H1 (cell line): ENCODE measurements around the gene MRRF. TPM values are rescaled to one million over a fixed set of nuclear protein-coding genes. Genes with fewer than 3 reads are reported as not detected.

Experiments
- CTCF ChIA-PET: fragments of 300-600 bp; sonication (Branson Sonifier 250); formaldehyde crosslinking; loops from one replicate; lab custom pipeline; 2021; ENCODE audit not compliant: partially characterized antibody; lab: Charles Lee
- POLR2A ChIA-PET: fragments of 300-600 bp; sonication (Branson Sonifier 250); formaldehyde crosslinking; loops from one replicate; lab custom pipeline; 2021; ENCODE audit warnings: inconsistent platforms; ENCODE audit not compliant: partially characterized antibody; lab: Charles Lee
- DNase-seq, 2 experiments: peaks; one replicate each; pipeline versions ENCODE4 v3.0.0 to v3.0.0-alpha.2; 2010 to 2022; ENCODE audit warnings: low spot score in 2 of 2, low read depth in 1 of 2, mixed read lengths in 1 of 2
- FAIRE-seq: peaks from 2 replicates; lab custom pipeline; 2011; peaks lifted over from hg19 to GRCh38; lab: Jason Lieb, UNC
- H2AFZ ChIP-seq: 2 replicates; pipeline ENCODE4 v1.8.1; 2012; ENCODE audit warnings: low read length, inconsistent platforms
- H2AK5ac ChIP-seq: 2 replicates; pipeline ENCODE4 v1.6.1; 2013; ENCODE audit warnings: low read depth, low read length
- H2BK120ac ChIP-seq: replicated peaks from 2 replicates; pipeline ENCODE3; 2013; ENCODE audit warnings: low read depth, low read length, inconsistent platforms
- H2BK12ac ChIP-seq: 2 replicates; pipeline ENCODE4 v1.6.1; 2013; ENCODE audit warnings: low read depth, low read length
- H2BK15ac ChIP-seq: 2 replicates; pipeline ENCODE4 v1.6.1; 2013; ENCODE audit warnings: low read length
- H2BK20ac ChIP-seq: 2 replicates; pipeline ENCODE4 v1.6.1; 2013; ENCODE audit warnings: low read length
- H2BK5ac ChIP-seq: 2 replicates; pipeline ENCODE4 v1.6.1; 2013; ENCODE audit warnings: low read depth, low read length
- H3K14ac ChIP-seq: 2 replicates; pipeline ENCODE4 v1.6.1; 2013; ENCODE audit warnings: inconsistent platforms; ENCODE audit not compliant: insufficient read length
- H3K18ac ChIP-seq: 2 replicates; pipeline ENCODE4 v1.6.1; 2013; ENCODE audit warnings: low read length; ENCODE audit errors: extremely low read depth
- H3K23ac ChIP-seq: 2 replicates; pipeline ENCODE4 v1.6.1; 2013; ENCODE audit warnings: inconsistent platforms; ENCODE audit not compliant: insufficient read length
- H3K23me2 ChIP-seq: 2 replicates; pipeline ENCODE4 v1.6.1; 2013; ENCODE audit warnings: low read depth, low read length
- H3K27ac ChIP-seq: 2 replicates; pipeline ENCODE4 v1.6.1; 2011; ENCODE audit warnings: low read depth, low read length, inconsistent platforms
- H3K27me3 ChIP-seq, 4 experiments: replicated peaks in 1 of 4; 1 replicate in 1 of 4; 2 replicates in 3 of 4; pipeline versions ENCODE4 v1.6.1 to v1.8.1; 2011 to 2013; ENCODE audit warnings: low read length in 3 of 4, mild to moderate bottlenecking in 3 of 4, inconsistent platforms in 2 of 4, mixed read lengths in 2 of 4, moderate library complexity in 1 of 4; ENCODE audit not compliant: control insufficient read depth in 3 of 4, insufficient read depth in 3 of 4; ENCODE audit errors: extremely low read depth in 1 of 4
- H3K36me3 ChIP-seq, 4 experiments: 2 replicates each; pipeline versions ENCODE4 v1.6.1 to v1.8.1; 2011 to 2013; ENCODE audit warnings: mild to moderate bottlenecking in 4 of 4, low read length in 3 of 4, moderate library complexity in 2 of 4, control low read depth in 1 of 4, inconsistent platforms in 1 of 4; ENCODE audit not compliant: insufficient read depth in 4 of 4, control insufficient read depth in 2 of 4
- H3K4ac ChIP-seq: replicated peaks from 2 replicates; pipeline ENCODE3; 2013; ENCODE audit warnings: low read length, low read depth, mixed read lengths, inconsistent platforms; ENCODE audit not compliant: insufficient read length
- H3K4me1 ChIP-seq, 4 experiments: replicated peaks in 1 of 4; 1 replicate in 1 of 4; 2 replicates in 3 of 4; pipeline versions ENCODE4 v1.6.1 to v1.8.1; 2011 to 2013; ENCODE audit warnings: low read length in 3 of 4, inconsistent platforms in 2 of 4, mixed read lengths in 1 of 4; ENCODE audit not compliant: insufficient read depth in 4 of 4, control insufficient read depth in 3 of 4
- H3K4me2 ChIP-seq, 2 experiments: 2 replicates each; pipeline versions ENCODE4 v1.6.1 to v1.8.1; 2011 to 2013; ENCODE audit warnings: low read depth in 2 of 2, low read length in 2 of 2, control low read depth in 1 of 2, inconsistent platforms in 1 of 2, mild to moderate bottlenecking in 1 of 2; ENCODE audit not compliant: insufficient read depth in 1 of 2
- H3K4me3 ChIP-seq, 4 experiments: fragments of 200-600, 300-600 bp in 1 of 4; sonication (generic), shearing (Covaris generic), sonication (Bioruptor Twin) in 1 of 4; 2 replicates each; pipeline versions ENCODE4 v1.5.1 to v1.8.1; 2011 to 2016; ENCODE audit warnings: low read length in 4 of 4, low read depth in 3 of 4, control low read depth in 2 of 4, inconsistent platforms in 2 of 4, mild to moderate bottlenecking in 2 of 4, mixed read lengths in 1 of 4, moderate library complexity in 1 of 4; ENCODE audit not compliant: insufficient read depth in 2 of 4; ENCODE audit errors: extremely low read depth in 1 of 4
- H3K56ac ChIP-seq: replicated peaks from 2 replicates; pipeline ENCODE3; 2013; ENCODE audit warnings: low read depth, mild to moderate bottlenecking, mixed read lengths, low read length, inconsistent platforms; ENCODE audit not compliant: insufficient read length
- H3K79me1 ChIP-seq: 2 replicates; pipeline ENCODE4 v1.6.1; 2013; ENCODE audit warnings: low read depth, low read length, control low read depth
- H3K79me2 ChIP-seq, 2 experiments: 2 replicates each; pipeline versions ENCODE4 v1.6.1 to v1.8.1; 2012 to 2013; ENCODE audit warnings: low read length in 2 of 2, mild to moderate bottlenecking in 2 of 2, inconsistent platforms in 1 of 2; ENCODE audit not compliant: insufficient read depth in 2 of 2, control insufficient read depth in 1 of 2
- H3K9ac ChIP-seq, 4 experiments: replicated peaks in 1 of 4; 1 replicate in 1 of 4; 2 replicates in 3 of 4; pipeline versions ENCODE4 v1.6.1 to v1.8.1; 2011 to 2013; ENCODE audit warnings: low read depth in 3 of 4, low read length in 3 of 4, control low read depth in 2 of 4, mild to moderate bottlenecking in 2 of 4, moderate library complexity in 2 of 4, inconsistent platforms in 1 of 4; ENCODE audit errors: extremely low read depth in 1 of 4
- H3K9me3 ChIP-seq, 2 experiments: 2 replicates each; pipeline versions ENCODE4 v1.6.1 to v1.8.1; 2012 to 2013; ENCODE audit warnings: mild to moderate bottlenecking in 2 of 2, moderate library complexity in 2 of 2, control low read depth in 1 of 2, inconsistent platforms in 1 of 2, low read depth in 1 of 2, low read length in 1 of 2, mixed read lengths in 1 of 2; ENCODE audit not compliant: insufficient read depth in 2 of 2
- H4K20me1 ChIP-seq, 2 experiments: replicated peaks in 1 of 2; 2 replicates each; pipeline versions ENCODE3 to v1.8.1; 2011 to 2013; ENCODE audit warnings: inconsistent platforms in 2 of 2, low read length in 2 of 2, mild to moderate bottlenecking in 1 of 2; ENCODE audit not compliant: insufficient read depth in 2 of 2, control insufficient read depth in 1 of 2
- H4K5ac ChIP-seq: 2 replicates; pipeline ENCODE4 v1.6.1; 2013; ENCODE audit warnings: low read length, low read depth, mixed read lengths, inconsistent platforms; ENCODE audit not compliant: insufficient read length
- H4K8ac ChIP-seq: 2 replicates; pipeline ENCODE4 v1.8.0; 2013; ENCODE audit warnings: mild to moderate bottlenecking, moderate library complexity, low read length, inconsistent platforms; ENCODE audit not compliant: insufficient read depth; ENCODE audit errors: extremely low read depth
- H4K91ac ChIP-seq: replicated peaks from 2 replicates; pipeline ENCODE3; 2013; ENCODE audit warnings: low read length, mixed read lengths, inconsistent platforms; ENCODE audit not compliant: insufficient read length
- BACH1 ChIP-seq: IDR thresholded peaks from 2 replicates; pipeline ENCODE4 v1.6.1; 2012; ENCODE audit warnings: low read length, improper control_type of control experiment
- BRCA1 ChIP-seq: IDR thresholded peaks from 2 replicates; pipeline ENCODE4 v1.6.1; 2012; ENCODE audit warnings: low read depth, low read length, improper control_type of control experiment
- JUND ChIP-seq: IDR thresholded peaks from 2 replicates; pipeline ENCODE4 v1.6.1; 2011; ENCODE audit warnings: mild to moderate bottlenecking, improper control_type of control experiment, low read length
- KDM5A ChIP-seq: fragments of 200-600 bp; IDR thresholded peaks from 2 replicates; pipeline ENCODE4 v1.7.1; 2012; ENCODE audit warnings: mild to moderate bottlenecking, low read length, inconsistent platforms, mixed read lengths
- PHF8 ChIP-seq: fragments of 200-600 bp; sonication (generic); conservative IDR thresholded peaks from 2 replicates; pipeline ENCODE4 v1.7.1; 2012; ENCODE audit warnings: low read depth, mild to moderate bottlenecking, inconsistent platforms, low read length, moderate library complexity
- RXRA ChIP-seq: IDR thresholded peaks from 2 replicates; pipeline ENCODE4 v1.6.1; 2011; ENCODE audit warnings: low read depth, mild to moderate bottlenecking, low read length, moderate library complexity; ENCODE audit not compliant: insufficient read depth
- SP1 ChIP-seq: IDR thresholded peaks from 2 replicates; pipeline ENCODE4 v1.6.1; 2011; ENCODE audit warnings: low read depth, low read length
- SP2 ChIP-seq: IDR thresholded peaks from 2 replicates; pipeline ENCODE4 v1.6.1; 2012; ENCODE audit warnings: mild to moderate bottlenecking, low read length, inconsistent platforms
- TCF12 ChIP-seq: IDR thresholded peaks from 2 replicates; pipeline ENCODE4 v1.6.1; 2011; ENCODE audit warnings: low read depth, mild to moderate bottlenecking, low read length
- USF2 ChIP-seq: IDR thresholded peaks from 2 replicates; pipeline ENCODE4 v1.6.1; 2011; ENCODE audit warnings: low read length, improper control_type of control experiment
- ZNF274 ChIP-seq: IDR thresholded peaks from 2 replicates; pipeline ENCODE4 v1.7.0; 2012; ENCODE audit warnings: low read length, borderline replicate concordance; ENCODE audit errors: extremely low read depth
- WGBS, 2 experiments: shearing (Covaris generic) in 1 of 2; methylation state at CpG; one replicate each; pipeline versions ENCODE4 v1.1.6 to v1.1.7; 2013 to 2015; ENCODE audit warnings: low lambda C conversion rate in 2 of 2, mixed read lengths in 2 of 2, inconsistent platforms in 1 of 2, low coverage in 1 of 2, missing lambda C conversion rate in 1 of 2; ENCODE audit not compliant: insufficient replicate concordance in 2 of 2, insufficient coverage in 1 of 2, insufficient read length in 1 of 2; ENCODE audit errors: extremely low coverage in 1 of 2, missing lambda C conversion rate in 1 of 2; 5-methylcytosine and 5-hydroxymethylcytosine counted together
- polyA plus RNA-seq, 7 experiments: library from polyadenylated mRNA; depleted of rRNA in 3 of 7; stranded (reverse) in 5 of 7; unstranded in 2 of 7; fragments of >200 nt in 5 of 7; fragments of 200-250 nt in 2 of 7; gene quantifications; 1 replicate in 5 of 7; 2 replicates in 1 of 7; 4 replicates in 1 of 7; pipeline versions ENCODE4 v1.2.1 to v1.2.3, GENCODE V29; 2011 to 2013; ENCODE audit warnings: missing spikeins in 2 of 7, mixed read lengths in 2 of 7
- total RNA-seq: library from RNA; stranded (reverse); fragmentation: NEBNext Ultra II Directional; extraction: Animal tissue kit (Norgen Biotek cat#: 25700); gene quantifications from 2 replicates; pipeline ENCODE4 v1.2.1, GENCODE V29; 2021

Gene MRRF
- total and polyA plus RNA-seq, 2 of the 8 experiments (the other 6 are each of a cell fraction or from before 2014, with no cell fraction given): 29.4 to 47.8 TPM

DNA sequence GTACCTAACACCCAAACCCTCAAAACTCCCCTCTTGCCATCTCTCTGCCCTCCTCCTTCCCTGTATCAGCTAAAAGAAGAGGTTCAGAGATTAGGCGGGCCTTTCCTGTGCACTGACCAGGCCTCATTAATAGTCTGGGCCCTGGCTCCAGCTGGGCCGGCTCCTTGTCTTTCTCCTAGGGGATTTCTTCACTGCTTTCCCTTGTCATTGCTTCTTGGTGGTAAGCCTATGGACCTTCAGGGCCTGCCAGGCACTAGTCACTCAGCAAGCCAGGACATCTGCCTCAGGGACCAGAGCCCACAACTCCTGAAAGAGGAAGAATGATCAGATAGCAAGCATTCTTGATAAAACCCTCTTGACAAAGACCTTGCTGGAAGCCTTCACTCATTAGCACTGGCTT lies 50.9 kb downstream of the MRRF start:
- CTCF ChIA-PET: interaction anchor here (0.9 to 2.7 kb wide), 5 partner anchors 12 to 495 kb away, joined by 3 to 7 read pairs (median 4); no protein-coding TSS in a partner anchor
- TF ChIP-seq ZNF274: no peak
- TF ChIP-seq SP1: no peak
- TF ChIP-seq PHF8: no peak
- no peak for TF ChIP-seq TCF12
- TF ChIP-seq USF2: no peak
- TF ChIP-seq BRCA1: no peak
- no peak for TF ChIP-seq KDM5A
- TF ChIP-seq RXRA: no peak
- no peak for TF ChIP-seq BACH1
- no peak for TF ChIP-seq JUND
- no peak for TF ChIP-seq SP2

More for the DNA sequence above, 50.9 kb downstream of the MRRF start:
- Histone ChIP-seq H3K4ac (no peak overlapping the region), H4K8ac (no peak overlapping the region), H2BK15ac (no peak overlapping the region), H3K79me1 (no peaks in the 10 kb centered on the region; the same call in 1 of the 2 replicates), H4K20me1 (peaks cover 0 to 6% of the 10 kb centered on the region in 2 experiments), H3K4me3 (no peak overlapping the region), H3K9ac (no peak overlapping the region), H3K36me3 (peaks cover 0 to 23% (median 7%) of the 10 kb centered on the region in 4 experiments; a peak in 5 of 8 replicates), H2AFZ (no peak overlapping the region), H3K14ac (no peak overlapping the region), H3K27me3 (no peaks in the 10 kb centered on the region), H4K91ac (no peak overlapping the region), H2BK120ac (no peak overlapping the region), H3K18ac (no peak overlapping the region), H2BK12ac (no peak overlapping the region), H3K27ac (no peak overlapping the region), H3K23me2 (no peaks in the 10 kb centered on the region), H2AK5ac (no peak overlapping the region), H3K23ac (no peak overlapping the region), H3K56ac (no peak overlapping the region), H3K79me2 (no peaks in the 10 kb centered on the region), H3K9me3 (no peaks in the 10 kb centered on the region), H4K5ac (no peak overlapping the region), H2BK5ac (no peak overlapping the region), H3K4me2 (no peak overlapping the region), H2BK20ac (no peak overlapping the region), H3K4me1 (no peaks in the 10 kb centered on the region)
- FAIRE-seq: no peak
- POLR2A ChIA-PET: no interaction called here
- 84% methylated on average over 2 of the region's 2 CpGs; no CpG with 5 or more reads in 1 of the 2 experiments for WGBS, 2 experiments
- DNase-seq: no peak
